Uterus (tissue), 4 donors: Measurements from ENCODE around the gene GLS2. TPM values are rescaled to one million over a fixed set of nuclear protein-coding genes. Genes with fewer than 3 reads are reported as not detected.
"Not testable (repeated sequence)": the region's sequence is repeated elsewhere in the genome, so short reads cannot be mapped to it uniquely, and the experiment has no call there.

Source experiments
- DNase-seq, 2 donors: peaks; one replicate each; pipeline ENCODE4 v3.0.0-alpha.2; 2019 to 2020
- H3K27ac ChIP-seq, 2 donors: fragments of 200-600 bp; sonication (generic); 1 replicate in 1 of 2; 2 replicates in 1 of 2; pipeline ENCODE4 v1.5.1; 2016 to 2018
- H3K27me3 ChIP-seq, 2 donors: fragments of 200-600 bp; sonication (generic); one replicate each; pipeline ENCODE4 v1.5.1; 2018 to 2019; ENCODE audit warnings: control low read depth in 1 of 2
- H3K36me3 ChIP-seq, 2 donors: fragments of 200-600 bp; sonication (generic); one replicate each; pipeline ENCODE4 v1.5.1; 2019; ENCODE audit warnings: control low read depth in 1 of 2
- H3K4me1 ChIP-seq, 2 donors: fragments of 200-600 bp; sonication (generic); one replicate each; pipeline ENCODE4 v1.5.1; 2018 to 2019; ENCODE audit warnings: control low read depth in 1 of 2
- H3K4me3 ChIP-seq, 2 donors: fragments of 200-600 bp; sonication (generic); 1 replicate in 1 of 2; 2 replicates in 1 of 2; pipeline ENCODE4 v1.5.1; 2018 to 2019; ENCODE audit warnings: mild to moderate bottlenecking in 1 of 2
- H3K9me3 ChIP-seq, 2 donors: fragments of 200-600 bp; sonication (generic); one replicate each; pipeline ENCODE4 v1.5.1; 2019; ENCODE audit warnings: control low read depth in 1 of 2
- CTCF ChIP-seq, 4 experiments: fragments of 200-600 bp in 2 of 4; fragments of 450-650 bp in 2 of 4; sonication (generic) in 2 of 4; IDR thresholded peaks; one replicate each; pipeline ENCODE4 v1.5.1; 2016 to 2019; ENCODE audit warnings: antibody characterized with exemption in 4 of 4, mild to moderate bottlenecking in 2 of 4, moderate library complexity in 1 of 4
- POLR2A ChIP-seq, 2 donors: fragments of 450-650 bp; IDR thresholded peaks; one replicate each; pipeline ENCODE4 v1.6.1; 2016; ENCODE audit warnings: antibody characterized with exemption in 2 of 2, mild to moderate bottlenecking in 1 of 2, moderate library complexity in 1 of 2
- intact Hi-C: fragments of 100-400 bp; cut with DNase I; formaldehyde crosslinking; loops from one replicate; pipeline ENCODE4 v1.15.1; 2023; ENCODE audit warnings: low total_unique reads
- total RNA-seq, 4 donors: library from RNA; depleted of rRNA in 3 of 4; stranded (reverse); fragments of >200 nt in 3 of 4; gene quantifications; one replicate each; pipeline versions ENCODE4 v1.1.0 to v1.2.4, GENCODE V29; 2014 to 2023
- donor health status: DM: yes; HTN: yes; CAD: no.

GLS2 gene
- total RNA-seq, 4 donors from 2014 or later, result 0.29 to 5.9 (median 1.1) TPM; not detected in 1

- peaks cover 4 to 5% of the 10 kb centered on the region in 2 donors for H3K4me1 ChIP-seq
- no peaks in the 10 kb centered on the region for H3K9me3 ChIP-seq
- H3K36me3 ChIP-seq, result no peaks in the 10 kb centered on the region
- intact Hi-C loops, result no loop called here
- peak overlapping the region; percentile 88 to 99 for H3K27ac ChIP-seq
- no peak for TF ChIP-seq POLR2A (IDR thresholded peaks at IDR 0.05)
- no peak for TF ChIP-seq CTCF (IDR thresholded peaks at IDR 0.05)
- DNase-seq, result peak in 1 of 2 donors; percentile 42
- peak overlapping the region in 1 of 2 donors; percentile 48 for H3K4me3 ChIP-seq
- no peaks in the 10 kb centered on the region for H3K27me3 ChIP-seq
Measured at GRCh38 chr12:56520048-56520447, 32.1 kb upstream of the GLS2 start.

GRCh38 chr12:56518570-56518969 lies 30.6 kb upstream of the GLS2 start:
- Histone ChIP-seq H3K4me1 (peaks cover 0 to 4% of the 10 kb centered on the region in 2 donors), H3K4me3 (no peak overlapping the region), H3K9me3 (no peaks in the 10 kb centered on the region), H3K27me3 (no peaks in the 10 kb centered on the region), H3K27ac (no peak overlapping the region), H3K36me3 (no peaks in the 10 kb centered on the region)
- DNase-seq, result no peak
- TF ChIP-seq POLR2A (IDR thresholded peaks at IDR 0.05) (no peak), CTCF (IDR thresholded peaks at IDR 0.05) (no peak)
- intact Hi-C loops, result no loop called here

- no peaks in the 10 kb centered on the region for H3K27me3 ChIP-seq
Measured at GRCh38 chr12:56517854-56518253, 29.9 kb upstream of the GLS2 start.

GRCh38 chr12:56514014-56514318 lies 26.0 kb upstream of the GLS2 start:
- H3K4me3 ChIP-seq, H3K9me3 ChIP-seq, H3K4me1 ChIP-seq, H3K36me3 ChIP-seq, DNase-seq, H3K27me3 ChIP-seq, H3K27ac ChIP-seq: not testable (repeated sequence)
- intact Hi-C loops, result loop anchor here (5.0 kb wide), 1 partner anchor 58 kb away; no protein-coding TSS in a partner anchor

More at GRCh38 chr12:56517854-56518253, 29.9 kb upstream of the GLS2 start:
- H3K4me3 ChIP-seq, result no peak overlapping the region
- H3K9me3 ChIP-seq, result no peaks in the 10 kb centered on the region
- no peaks in the 10 kb centered on the region for H3K4me1 ChIP-seq
- H3K36me3 ChIP-seq, result no peaks in the 10 kb centered on the region
- H3K27ac ChIP-seq, result no peak overlapping the region
- intact Hi-C loops, result no loop called here
- TF ChIP-seq CTCF (IDR thresholded peaks at IDR 0.05) (no peak), POLR2A (IDR thresholded peaks at IDR 0.05) (no peak)
- DNase-seq, result no peak

- H3K36me3 ChIP-seq, result no peaks in the 10 kb centered on the region
- DNase-seq, result no peak
- H3K4me1 ChIP-seq, result no peaks in the 10 kb centered on the region
- H3K27ac ChIP-seq, result no peak overlapping the region
- intact Hi-C loops, result loop anchor here (5.0 kb wide), 1 partner anchor 62 kb away; no protein-coding TSS in a partner anchor
- TF ChIP-seq POLR2A (IDR thresholded peaks at IDR 0.05) (no peak), CTCF (IDR thresholded peaks at IDR 0.05) (no peak)
- no peaks in the 10 kb centered on the region for H3K27me3 ChIP-seq
- H3K4me3 ChIP-seq, result no peak overlapping the region
- H3K9me3 ChIP-seq, result no peaks in the 10 kb centered on the region
Measured at GRCh38 chr12:56510786-56511185, 22.8 kb upstream of the GLS2 start.

- H3K4me3 ChIP-seq, result not testable (repeated sequence)
Measured at GRCh38 chr12:56499879-56500278, 11.9 kb upstream of the GLS2 start.

GRCh38 chr12:56499452-56499851 lies 11.5 kb upstream of the GLS2 start:
- H3K27ac ChIP-seq, H3K4me3 ChIP-seq, H3K27me3 ChIP-seq, H3K9me3 ChIP-seq, H3K36me3 ChIP-seq, DNase-seq, intact Hi-C loops, H3K4me1 ChIP-seq: not testable (repeated sequence)

More at GRCh38 chr12:56499879-56500278, 11.9 kb upstream of the GLS2 start:
- H3K27me3 ChIP-seq, H3K4me1 ChIP-seq, DNase-seq, H3K36me3 ChIP-seq, intact Hi-C loops, H3K27ac ChIP-seq, H3K9me3 ChIP-seq: not testable (repeated sequence)

GRCh38 chr12:56498126-56498902 lies 10.4 kb upstream of the GLS2 start:
- H3K9me3 ChIP-seq, DNase-seq, H3K27me3 ChIP-seq, H3K27ac ChIP-seq, H3K36me3 ChIP-seq, H3K4me1 ChIP-seq, H3K4me3 ChIP-seq, intact Hi-C loops: not testable (repeated sequence)
